Astrocyte (in vitro differentiated cells and primary cell): Measurements from ENCODE around the gene COPZ2. TPM values are rescaled to one million over a fixed set of nuclear protein-coding genes. Genes with fewer than 3 reads are reported as not detected.
A peak's percentile ranks its signal among the peaks of the same experiment; 100 is the strongest.

Experiments used
- DNase-seq: peaks from one replicate; pipeline ENCODE4 v3.0.0-alpha.2; 2010; ENCODE audit warnings: low read depth
- FAIRE-seq: peaks from 2 replicates; lab custom pipeline; 2011; peaks lifted over from hg19 to GRCh38; lab: Jason Lieb, UNC
- H2AFZ ChIP-seq: 2 replicates; pipeline ENCODE4 v1.6.0; 2012; ENCODE audit warnings: low read depth, low read length, inconsistent platforms
- H3K27ac ChIP-seq: 2 replicates; pipeline ENCODE4 v1.5.1; 2011; ENCODE audit warnings: low read depth, low read length, inconsistent platforms
- H3K27me3 ChIP-seq: 2 replicates; pipeline ENCODE4 v1.6.0; 2011; ENCODE audit warnings: low read length, inconsistent platforms; ENCODE audit not compliant: insufficient read depth
- H3K36me3 ChIP-seq: 2 replicates; pipeline ENCODE4 v1.5.1; 2011; ENCODE audit warnings: low read length, inconsistent platforms; ENCODE audit not compliant: insufficient read depth
- H3K4me1 ChIP-seq: 2 replicates; pipeline ENCODE4 v1.5.1; 2011; ENCODE audit warnings: low read length, inconsistent platforms; ENCODE audit not compliant: insufficient read depth
- H3K4me2 ChIP-seq: 2 replicates; pipeline ENCODE4 v1.6.0; 2012; ENCODE audit warnings: low read length, inconsistent platforms
- H3K4me3 ChIP-seq: 2 replicates; pipeline ENCODE4 v1.5.1; 2011; ENCODE audit warnings: low read depth, mild to moderate bottlenecking, low read length, inconsistent platforms; ENCODE audit not compliant: insufficient read depth
- H3K79me2 ChIP-seq: 2 replicates; pipeline ENCODE4 v1.6.0; 2012; ENCODE audit warnings: mild to moderate bottlenecking, low read length, inconsistent platforms; ENCODE audit not compliant: insufficient read depth
- H3K9ac ChIP-seq: 2 replicates; pipeline ENCODE4 v1.6.0; 2012; ENCODE audit warnings: mild to moderate bottlenecking, low read length, inconsistent platforms
- H3K9me3 ChIP-seq: 2 replicates; pipeline ENCODE4 v1.5.1; 2012; ENCODE audit warnings: low read depth, mild to moderate bottlenecking, low read length, inconsistent platforms; ENCODE audit not compliant: insufficient read depth
- H4K20me1 ChIP-seq: 2 replicates; pipeline ENCODE4 v1.6.0; 2012; ENCODE audit warnings: low read length, inconsistent platforms; ENCODE audit not compliant: insufficient read depth
- H3K27ac Mint-ChIP-seq: one replicate; pipeline ENCODE4 v1.8.0; 2021; ENCODE audit warnings: mild to moderate bottlenecking, mixed read lengths; ENCODE audit not compliant: unreplicated experiment
- H3K27me3 Mint-ChIP-seq: one replicate; pipeline ENCODE4 v1.8.0; 2021; ENCODE audit warnings: low read depth, mixed read lengths; ENCODE audit not compliant: unreplicated experiment
- H3K36me3 Mint-ChIP-seq: one replicate; pipeline ENCODE4 v1.8.0; 2021; ENCODE audit warnings: low read depth, mixed read lengths; ENCODE audit not compliant: unreplicated experiment
- H3K4me1 Mint-ChIP-seq: one replicate; pipeline ENCODE4 v1.8.0; 2021; ENCODE audit warnings: low read depth, mixed read lengths; ENCODE audit not compliant: unreplicated experiment
- H3K4me3 Mint-ChIP-seq: one replicate; pipeline ENCODE4 v1.8.0; 2021; ENCODE audit warnings: mild to moderate bottlenecking, moderate library complexity, mixed read lengths; ENCODE audit not compliant: unreplicated experiment
- H3K9me3 Mint-ChIP-seq: one replicate; pipeline ENCODE4 v1.8.0; 2021; ENCODE audit warnings: mild to moderate bottlenecking, mixed read lengths; ENCODE audit not compliant: unreplicated experiment
- EZH2 ChIP-seq: IDR thresholded peaks from 2 replicates; pipeline ENCODE4 v1.6.1; 2012; ENCODE audit warnings: mild to moderate bottlenecking, low read length, inconsistent platforms; ENCODE audit not compliant: insufficient read depth
- total RNA-seq: library from RNA; stranded (reverse); gene quantifications from 2 replicates; pipeline ENCODE4 v1.2.1, GENCODE V29; 2021
- TF ChIP-seq, protein P1 (sequence below): IDR thresholded peaks from 2 replicates; pipeline ENCODE4 v1.5.1; 2011; ENCODE audit warnings: low read depth, mild to moderate bottlenecking, inconsistent platforms, low read length, moderate library complexity; ENCODE audit not compliant: insufficient read depth

The COPZ2 gene
- total RNA-seq, 1 donor from 2014 or later, result 25.1 TPM

DNA sequence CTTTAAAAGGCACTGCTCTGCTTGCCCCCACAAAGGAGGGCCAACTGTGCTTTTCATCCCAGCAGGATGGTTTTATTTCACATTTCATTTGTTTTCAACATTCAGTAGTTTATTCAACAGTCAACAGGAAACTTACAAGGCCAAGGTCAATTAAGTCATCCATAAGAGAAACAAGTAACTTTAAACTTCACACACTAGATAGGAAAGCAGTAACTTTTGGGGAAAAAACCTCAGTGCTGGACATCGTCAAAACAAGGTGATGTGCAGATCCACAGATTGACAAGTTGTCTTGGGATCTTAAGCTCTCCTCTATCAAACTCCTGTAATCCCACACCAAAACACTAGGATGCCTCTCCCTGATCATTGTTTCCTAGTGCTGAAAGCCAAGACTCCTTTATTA is 29.1 kb upstream of the COPZ2 start:
- H3K79me2 ChIP-seq, result peaks cover 6% of the 10 kb centered on the region
- H3K9ac ChIP-seq, result no peak overlapping the region
- peaks cover 18% of the 10 kb centered on the region for H3K4me1 Mint-ChIP-seq
- FAIRE-seq (no peak), DNase-seq (no peak)
- no peaks in the 10 kb centered on the region for H3K9me3 Mint-ChIP-seq
- H3K36me3 Mint-ChIP-seq, result peaks cover 19% of the 10 kb centered on the region
- peak overlapping the region; percentile 29 for H3K27ac Mint-ChIP-seq
- H3K27me3 ChIP-seq, result no peaks in the 10 kb centered on the region
- H3K9me3 ChIP-seq, result no peaks in the 10 kb centered on the region
- peaks cover 46% of the 10 kb centered on the region for H4K20me1 ChIP-seq
- peaks cover 11% of the 10 kb centered on the region for H3K4me1 ChIP-seq
- no peak overlapping the region for H3K4me3 ChIP-seq
- no peak overlapping the region for H3K4me3 Mint-ChIP-seq
- H3K4me2 ChIP-seq, result no peak overlapping the region
- no peaks in the 10 kb centered on the region for H3K27me3 Mint-ChIP-seq
- H3K36me3 ChIP-seq, result peaks cover 64% of the 10 kb centered on the region
- no peak overlapping the region for H3K27ac ChIP-seq
- TF ChIP-seq EZH2, result no peak
- TF ChIP-seq, protein P1, sequence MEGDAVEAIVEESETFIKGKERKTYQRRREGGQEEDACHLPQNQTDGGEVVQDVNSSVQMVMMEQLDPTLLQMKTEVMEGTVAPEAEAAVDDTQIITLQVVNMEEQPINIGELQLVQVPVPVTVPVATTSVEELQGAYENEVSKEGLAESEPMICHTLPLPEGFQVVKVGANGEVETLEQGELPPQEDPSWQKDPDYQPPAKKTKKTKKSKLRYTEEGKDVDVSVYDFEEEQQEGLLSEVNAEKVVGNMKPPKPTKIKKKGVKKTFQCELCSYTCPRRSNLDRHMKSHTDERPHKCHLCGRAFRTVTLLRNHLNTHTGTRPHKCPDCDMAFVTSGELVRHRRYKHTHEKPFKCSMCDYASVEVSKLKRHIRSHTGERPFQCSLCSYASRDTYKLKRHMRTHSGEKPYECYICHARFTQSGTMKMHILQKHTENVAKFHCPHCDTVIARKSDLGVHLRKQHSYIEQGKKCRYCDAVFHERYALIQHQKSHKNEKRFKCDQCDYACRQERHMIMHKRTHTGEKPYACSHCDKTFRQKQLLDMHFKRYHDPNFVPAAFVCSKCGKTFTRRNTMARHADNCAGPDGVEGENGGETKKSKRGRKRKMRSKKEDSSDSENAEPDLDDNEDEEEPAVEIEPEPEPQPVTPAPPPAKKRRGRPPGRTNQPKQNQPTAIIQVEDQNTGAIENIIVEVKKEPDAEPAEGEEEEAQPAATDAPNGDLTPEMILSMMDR, result no peak
- H2AFZ ChIP-seq, result no peak overlapping the region

DNA sequence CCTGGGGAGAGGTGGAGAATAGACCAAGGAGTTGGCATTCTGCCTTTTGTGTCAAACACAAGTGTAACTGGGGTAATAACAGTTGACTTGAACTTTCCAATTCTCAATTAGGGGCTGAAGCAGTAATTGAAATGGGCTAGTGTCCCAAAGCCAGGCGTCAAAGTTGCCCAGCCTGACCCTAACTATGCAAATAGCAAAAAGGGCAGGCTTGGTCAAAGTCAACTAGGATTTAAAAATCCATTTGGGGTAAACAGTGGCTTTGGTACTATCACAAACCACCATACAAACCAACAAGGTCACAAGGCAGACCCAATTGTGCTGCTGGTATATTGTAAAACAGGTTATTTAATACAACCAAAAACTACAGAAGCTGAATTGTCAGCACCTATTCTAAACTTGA is 28.6 kb upstream of the COPZ2 start:
- H3K36me3 ChIP-seq, result peaks cover 62% of the 10 kb centered on the region
- no peak overlapping the region for H3K4me2 ChIP-seq
- Mint-ChIP-seq H3K4me3 (no peak overlapping the region), H3K4me1 (peaks cover 21% of the 10 kb centered on the region), H3K27ac (no peak overlapping the region), H3K9me3 (no peaks in the 10 kb centered on the region), H3K36me3 (peaks cover 20% of the 10 kb centered on the region), H3K27me3 (no peaks in the 10 kb centered on the region)
- FAIRE-seq (no peak), DNase-seq (no peak)
- H2AFZ ChIP-seq, result no peak overlapping the region
- H4K20me1 ChIP-seq, result peaks cover 45% of the 10 kb centered on the region
- no peak for TF ChIP-seq EZH2
- TF ChIP-seq, protein P1, result no peak
- no peak overlapping the region for H3K4me3 ChIP-seq
- H3K9ac ChIP-seq, result no peak overlapping the region
- H3K27me3 ChIP-seq, result no peaks in the 10 kb centered on the region
- H3K9me3 ChIP-seq, result no peaks in the 10 kb centered on the region
- peaks cover 3% of the 10 kb centered on the region for H3K79me2 ChIP-seq
- H3K27ac ChIP-seq, result no peak overlapping the region
- peaks cover 11% of the 10 kb centered on the region for H3K4me1 ChIP-seq

DNA sequence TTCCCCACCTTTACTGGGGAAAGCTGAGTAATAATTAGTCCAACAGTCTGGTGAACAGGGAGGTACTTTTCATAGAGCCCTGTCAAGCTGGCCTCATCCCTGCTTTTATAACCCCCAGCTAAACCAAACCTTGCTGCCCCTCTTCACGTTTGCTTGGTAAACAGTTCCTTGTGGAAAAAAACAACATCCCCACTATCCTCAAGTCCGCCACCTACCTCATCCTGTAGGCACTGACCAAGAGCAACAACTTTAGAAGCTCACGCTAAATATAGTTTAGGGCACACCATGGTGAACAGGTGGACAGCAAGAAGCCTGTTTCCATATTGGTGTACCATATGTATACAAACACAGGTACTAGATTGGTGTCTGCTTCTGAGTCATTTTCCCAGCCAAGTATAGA is 27.0 kb upstream of the COPZ2 start:
- FAIRE-seq, result no peak
- no peaks in the 10 kb centered on the region for H3K27me3 ChIP-seq
- H3K9ac ChIP-seq, result no peak overlapping the region
- H3K9me3 ChIP-seq, result no peaks in the 10 kb centered on the region
- H3K27ac ChIP-seq, result no peak overlapping the region
- H3K79me2 ChIP-seq, result peaks cover 9% of the 10 kb centered on the region
- Mint-ChIP-seq H3K27me3 (no peaks in the 10 kb centered on the region), H3K4me1 (peaks cover 28% of the 10 kb centered on the region), H3K9me3 (no peaks in the 10 kb centered on the region), H3K4me3 (no peak overlapping the region), H3K36me3 (peaks cover 28% of the 10 kb centered on the region), H3K27ac (peak overlapping the region; percentile 35)
- H3K4me1 ChIP-seq, result peaks cover 11% of the 10 kb centered on the region
- no peak overlapping the region for H3K4me3 ChIP-seq
- peaks cover 52% of the 10 kb centered on the region for H3K36me3 ChIP-seq
- no peak overlapping the region for H2AFZ ChIP-seq
- peaks cover 55% of the 10 kb centered on the region for H4K20me1 ChIP-seq
- TF ChIP-seq, protein P1, result no peak
- no peak for TF ChIP-seq EZH2
- no peak for DNase-seq
- no peak overlapping the region for H3K4me2 ChIP-seq
